ENCODE results near the gene GP9.

DNA sequence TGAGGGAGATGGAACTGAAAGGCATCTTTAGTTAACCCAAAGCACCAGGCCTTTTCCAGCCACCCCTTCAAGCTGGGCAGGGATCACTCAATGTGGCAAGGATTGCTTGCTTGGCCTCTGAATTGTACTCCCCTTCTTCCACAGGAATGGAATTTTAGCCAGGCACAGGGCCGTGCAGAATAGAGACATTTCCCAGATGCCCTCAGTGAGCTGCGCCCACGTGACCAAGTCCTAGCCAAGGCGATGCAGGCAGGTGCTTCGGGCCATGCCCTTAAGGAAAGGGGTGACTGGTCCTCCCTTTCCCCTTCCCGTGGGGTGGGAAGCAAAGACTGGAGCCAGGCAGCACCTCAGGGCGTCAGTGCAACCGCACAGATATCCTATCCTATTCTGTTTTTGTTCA is 17.9 kb downstream of the GP9 start:
- no peak for TF ChIP-seq CTCF (IDR thresholded peaks at IDR 0.05)
- no peak for TF ChIP-seq POLR2A (IDR thresholded peaks at IDR 0.05)
